ENCODE data around the gene CHRNA4.
"Not testable (repeated sequence)": the region's sequence is repeated elsewhere in the genome, so short reads cannot be mapped to it uniquely, and the experiment has no call there.

CHRNA4 gene

GRCh38 chr20:63397155-63397843 lies 36.1 kb upstream of the CHRNA4 start:
- no peak for DNase-seq

- DNase-seq: no peak
Measured at GRCh38 chr20:63396300-63396699, 35.2 kb upstream of the CHRNA4 start.

DNA sequence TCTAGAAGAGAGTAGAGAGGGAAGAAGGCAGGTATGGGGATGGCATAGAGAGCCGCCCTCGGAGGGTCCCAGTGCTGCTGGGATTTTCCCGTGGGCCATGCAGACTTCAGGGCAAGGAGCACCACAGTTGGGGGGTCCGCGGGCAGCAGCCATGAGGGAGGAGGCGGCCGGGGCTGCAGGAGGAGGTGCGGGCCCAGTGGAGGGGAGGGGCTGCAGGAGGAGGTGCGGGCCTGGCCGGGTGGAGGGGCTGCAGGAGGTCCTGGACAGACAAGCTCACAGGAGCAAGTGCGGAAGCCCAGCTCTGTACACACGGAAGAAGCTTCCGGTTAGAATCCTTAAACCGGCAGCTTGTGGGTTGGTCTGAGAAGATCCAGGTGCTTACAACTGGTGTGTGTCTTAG lies 34.6 kb upstream of the CHRNA4 start:
- DNase-seq: no peak

- no peak for DNase-seq
Measured at GRCh38 chr20:63394920-63395455, 33.8 kb upstream of the CHRNA4 start.

- no peak for DNase-seq
Measured at GRCh38 chr20:63394069-63394919, 33.1 kb upstream of the CHRNA4 start.

- DNase-seq: no peak
Measured at GRCh38 chr20:63393566-63393965, 32.4 kb upstream of the CHRNA4 start.

- no peak for DNase-seq
Measured at GRCh38 chr20:63392465-63393365, 31.6 kb upstream of the CHRNA4 start.

DNA sequence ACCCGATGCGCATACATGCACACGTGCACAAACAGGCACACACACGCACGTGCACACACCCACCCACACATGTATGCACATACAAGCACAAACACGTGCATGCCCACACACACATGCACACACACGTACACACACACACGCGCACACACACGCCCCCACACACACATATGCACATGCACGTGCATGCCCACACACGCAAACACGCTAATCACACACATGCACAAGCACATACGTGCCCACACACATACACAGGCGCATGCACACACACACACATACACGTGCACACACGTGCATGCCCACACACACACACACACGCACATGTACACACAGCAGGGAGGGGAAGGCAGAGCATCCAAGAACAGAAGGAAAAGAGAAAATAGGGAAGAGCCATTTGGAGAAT lies 26.8 kb upstream of the CHRNA4 start:
- DNase-seq: no peak

- no peak for DNase-seq
Measured at GRCh38 chr20:63387393-63387792, 26.2 kb upstream of the CHRNA4 start.

- DNase-seq: no peak
Measured at GRCh38 chr20:63386491-63386890, 25.3 kb upstream of the CHRNA4 start.

- no peak for DNase-seq
Measured at GRCh38 chr20:63385819-63386218, 24.7 kb upstream of the CHRNA4 start.

- DNase-seq: no peak
Measured at GRCh38 chr20:63384336-63384735, 23.2 kb upstream of the CHRNA4 start.

DNA sequence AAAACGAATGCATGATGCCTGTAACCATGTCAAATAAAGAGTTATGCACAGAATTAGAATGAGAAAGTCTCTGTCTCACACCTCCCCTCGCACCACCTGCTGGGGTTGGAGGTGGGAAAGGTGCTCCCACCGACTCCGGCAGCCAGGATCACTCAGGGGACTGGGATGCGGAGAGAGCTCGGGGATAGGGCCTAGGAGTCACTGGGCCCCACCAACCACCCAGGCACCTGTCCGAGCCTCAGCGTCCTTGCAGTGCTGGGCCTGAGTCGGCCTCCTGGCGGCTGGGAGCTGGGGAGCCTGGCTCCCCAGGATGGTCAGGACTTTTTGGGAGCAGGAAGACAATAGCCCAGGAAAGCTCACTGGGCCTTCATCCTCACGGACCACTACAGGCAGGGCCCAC lies 22.4 kb upstream of the CHRNA4 start:
- DNase-seq: no peak

DNA sequence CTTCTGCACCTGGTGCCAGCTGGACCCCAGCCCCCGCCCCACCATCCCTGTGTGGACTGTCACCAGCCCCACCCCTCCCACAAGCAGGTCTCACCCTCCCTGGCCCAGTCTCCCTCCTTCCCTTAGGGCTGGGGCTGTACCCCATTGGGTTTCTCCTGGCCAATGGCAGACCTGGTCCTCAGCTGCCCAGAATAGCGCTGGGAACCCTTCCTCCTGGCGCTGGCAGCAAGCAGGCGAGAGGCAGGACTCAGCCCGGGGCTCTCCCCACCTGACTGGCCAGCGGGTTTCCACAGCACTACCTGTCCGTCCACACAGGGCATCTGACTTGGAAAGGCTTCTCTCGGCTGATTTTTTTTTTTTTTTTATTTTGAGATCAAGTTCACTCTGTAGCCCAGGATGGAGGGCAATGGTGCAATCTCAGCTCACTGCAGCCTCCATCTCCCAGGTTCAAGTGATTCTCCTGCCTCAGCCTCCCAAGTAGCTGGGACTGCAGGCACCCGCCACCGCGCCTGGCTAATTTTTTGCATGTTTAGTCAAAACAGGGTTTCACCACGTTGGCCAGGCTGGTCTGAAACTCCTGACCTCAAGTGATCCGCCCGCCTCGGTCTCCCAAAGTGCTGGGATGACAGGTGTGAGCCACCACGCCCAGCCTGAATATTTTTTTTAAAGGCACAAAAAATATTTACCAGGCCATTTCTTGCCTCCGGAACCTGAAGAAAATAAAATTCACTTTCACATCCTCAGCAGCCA lies 21.6 kb upstream of the CHRNA4 start:
- DNase-seq: no peak

GRCh38 chr20:63381781-63382431 lies 20.8 kb upstream of the CHRNA4 start:
- peak; percentile 1 for DNase-seq

DNA sequence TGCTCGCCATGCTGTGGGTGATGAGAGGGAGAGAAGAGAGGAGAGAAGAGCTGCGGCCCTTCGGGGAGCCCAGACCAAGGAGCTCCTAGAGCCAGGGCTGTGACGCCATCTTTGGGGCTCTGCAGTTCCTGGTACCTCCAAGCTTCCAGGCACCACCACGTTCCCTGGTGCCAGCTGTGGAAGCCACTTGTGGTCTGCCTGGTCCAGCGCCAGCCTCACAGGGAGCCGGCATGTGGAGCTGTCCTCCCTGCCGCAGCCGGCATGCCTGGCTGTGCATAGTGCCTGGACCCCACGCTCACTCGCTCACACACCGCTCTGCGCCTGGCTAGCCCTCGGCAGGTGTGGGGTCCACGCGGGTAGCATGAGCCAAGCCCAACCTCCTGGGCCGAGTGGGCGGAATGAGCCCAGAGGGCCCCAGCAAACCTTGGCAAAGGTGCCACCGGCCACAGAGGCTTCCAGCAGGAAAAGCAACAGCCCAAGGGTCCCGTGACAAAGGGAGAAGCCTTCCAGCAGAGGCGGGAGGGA lies 19.3 kb upstream of the CHRNA4 start:
- no peak for DNase-seq

- DNase-seq: not testable (repeated sequence)
Measured at GRCh38 chr20:63379872-63380271, 18.7 kb upstream of the CHRNA4 start.

GRCh38 chr20:63379296-63379695 lies 18.1 kb upstream of the CHRNA4 start:
- no peak for DNase-seq

GRCh38 chr20:63378626-63379025 lies 17.5 kb upstream of the CHRNA4 start:
- DNase-seq: no peak

- DNase-seq: no peak
Measured at GRCh38 chr20:63377951-63378381, 16.8 kb upstream of the CHRNA4 start.

- no peak for DNase-seq
Measured at GRCh38 chr20:63377256-63377941, 16.2 kb upstream of the CHRNA4 start.

Measured in hematopoietic multipotent progenitor cell treated with erythropoietin and hydrocortisone succinate and interleukin-3 and kit ligand, for 8 days (in vitro differentiated cells).